Cardiac muscle cell (in vitro differentiated cells and primary cell): ENCODE measurements around the gene DENND4C. TPM values are rescaled to one million over a fixed set of nuclear protein-coding genes. Genes with fewer than 3 reads are reported as not detected.

ENCODE experiments used
- DNase-seq, 2 donors: peaks; one replicate each; pipeline versions ENCODE4 v3.0.0 to v3.0.0-alpha.2; 2010 to 2017; ENCODE audit warnings: low read depth in 1 of 2, low spot score in 1 of 2
- H3K27ac ChIP-seq: fragments of 200-600 bp; sonication (generic); 2 replicates; pipeline ENCODE4 v1.5.1; 2016
- H3K27me3 ChIP-seq: fragments of 200-600 bp; sonication (generic); 2 replicates; pipeline ENCODE4 v1.6.0; 2016; ENCODE audit warnings: control low read depth
- H3K36me3 ChIP-seq: fragments of 200-600 bp; sonication (generic); 2 replicates; pipeline ENCODE4 v1.5.1; 2016; ENCODE audit warnings: control low read depth
- H3K4me1 ChIP-seq: fragments of 200-600 bp; sonication (generic); 2 replicates; pipeline ENCODE4 v1.8.1; 2017; ENCODE audit warnings: low read depth, mild to moderate bottlenecking, mixed run types
- H3K4me3 ChIP-seq: fragments of 200-600 bp; sonication (generic); 2 replicates; pipeline ENCODE4 v1.5.1; 2016; ENCODE audit warnings: mild to moderate bottlenecking
- H3K9me3 ChIP-seq: fragments of 200-600 bp; sonication (generic); 2 replicates; pipeline ENCODE4 v1.5.1; 2017; ENCODE audit warnings: low read depth, mild to moderate bottlenecking, control low read depth
- polyA plus RNA-seq: library from polyadenylated mRNA; unstranded; fragments of >200 nt; fragmentation: Nextera tagmentation; extraction: Ambion mirVana; gene quantifications from 2 replicates; pipeline ENCODE4 v1.2.1, GENCODE V29; 2016
- total RNA-seq: library from RNA; depleted of rRNA; stranded (reverse); fragments of >200 nt; gene quantifications from 2 replicates; pipeline ENCODE4 v1.2.3, GENCODE V29; 2016
- TF ChIP-seq, protein P1 (sequence below): IDR thresholded peaks from 2 replicates; pipeline ENCODE4 v1.5.1; 2012; ENCODE audit warnings: low read depth, mild to moderate bottlenecking, low read length

DENND4C gene
- total RNA-seq (35.6 and 51.0 TPM in 2 replicates), polyA plus RNA-seq (19.3 and 21.8 TPM in 2 replicates)

DNA sequence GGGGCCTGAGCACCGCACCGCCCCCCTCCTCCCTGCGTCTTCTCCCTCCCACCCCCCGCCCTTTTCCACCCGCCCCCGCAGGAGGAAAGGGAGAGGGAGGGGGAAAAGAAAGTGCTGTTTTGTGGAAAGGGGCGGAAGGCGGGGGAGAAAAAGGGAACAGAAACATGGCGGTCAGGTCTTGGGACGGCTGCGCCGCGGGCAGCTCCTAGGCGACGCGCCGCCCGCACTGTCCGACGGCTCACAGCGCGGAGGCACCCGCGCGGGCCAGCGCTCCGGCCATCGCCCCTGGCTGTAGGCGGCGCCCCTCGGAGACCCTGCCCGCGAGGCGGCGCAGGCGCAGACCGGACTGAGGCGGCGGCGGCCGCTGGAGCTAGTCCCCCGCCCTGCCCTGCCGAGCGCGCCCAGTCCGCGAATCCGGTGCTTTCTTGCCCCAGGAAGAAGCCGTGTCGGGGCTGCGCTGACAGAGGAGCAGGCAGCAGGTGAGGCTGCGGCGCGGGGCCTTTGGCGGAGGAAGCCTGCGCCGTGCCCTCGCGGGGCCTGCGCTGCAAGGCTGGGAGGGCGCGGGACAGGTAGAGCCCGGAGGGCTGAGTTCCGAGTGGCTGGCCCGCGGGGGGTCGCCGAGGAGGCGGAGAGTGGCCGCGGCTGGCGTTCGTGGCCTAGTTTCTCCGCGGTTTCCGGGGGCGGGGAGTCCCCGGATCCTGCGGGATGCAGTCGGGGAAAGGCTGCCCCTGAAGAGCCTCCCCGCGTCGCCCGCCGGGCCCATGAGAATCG, at the start of gene DENND4C:
TSS of gene DENND4C (plus strand) at position 339 of the 771 bp plus-strand sequence. CDS start 45,482 bp downstream, outside the sequence.
- H3K4me3 ChIP-seq = peak within 1 kb of the TSS; percentile 75
- no peaks in the 10 kb centered on the region for H3K9me3 ChIP-seq
- H3K4me1 ChIP-seq = peaks cover 21% of the 10 kb centered on the region
- H3K27me3 ChIP-seq = no peaks in the 10 kb centered on the region
- peak within 1 kb of the TSS; percentile 94 for H3K27ac ChIP-seq
- TF ChIP-seq, protein P1, sequence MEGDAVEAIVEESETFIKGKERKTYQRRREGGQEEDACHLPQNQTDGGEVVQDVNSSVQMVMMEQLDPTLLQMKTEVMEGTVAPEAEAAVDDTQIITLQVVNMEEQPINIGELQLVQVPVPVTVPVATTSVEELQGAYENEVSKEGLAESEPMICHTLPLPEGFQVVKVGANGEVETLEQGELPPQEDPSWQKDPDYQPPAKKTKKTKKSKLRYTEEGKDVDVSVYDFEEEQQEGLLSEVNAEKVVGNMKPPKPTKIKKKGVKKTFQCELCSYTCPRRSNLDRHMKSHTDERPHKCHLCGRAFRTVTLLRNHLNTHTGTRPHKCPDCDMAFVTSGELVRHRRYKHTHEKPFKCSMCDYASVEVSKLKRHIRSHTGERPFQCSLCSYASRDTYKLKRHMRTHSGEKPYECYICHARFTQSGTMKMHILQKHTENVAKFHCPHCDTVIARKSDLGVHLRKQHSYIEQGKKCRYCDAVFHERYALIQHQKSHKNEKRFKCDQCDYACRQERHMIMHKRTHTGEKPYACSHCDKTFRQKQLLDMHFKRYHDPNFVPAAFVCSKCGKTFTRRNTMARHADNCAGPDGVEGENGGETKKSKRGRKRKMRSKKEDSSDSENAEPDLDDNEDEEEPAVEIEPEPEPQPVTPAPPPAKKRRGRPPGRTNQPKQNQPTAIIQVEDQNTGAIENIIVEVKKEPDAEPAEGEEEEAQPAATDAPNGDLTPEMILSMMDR = peak; percentile 4
- no peaks in the 10 kb centered on the region for H3K36me3 ChIP-seq
- DNase-seq = peak; percentile 90 to 96

DNA sequence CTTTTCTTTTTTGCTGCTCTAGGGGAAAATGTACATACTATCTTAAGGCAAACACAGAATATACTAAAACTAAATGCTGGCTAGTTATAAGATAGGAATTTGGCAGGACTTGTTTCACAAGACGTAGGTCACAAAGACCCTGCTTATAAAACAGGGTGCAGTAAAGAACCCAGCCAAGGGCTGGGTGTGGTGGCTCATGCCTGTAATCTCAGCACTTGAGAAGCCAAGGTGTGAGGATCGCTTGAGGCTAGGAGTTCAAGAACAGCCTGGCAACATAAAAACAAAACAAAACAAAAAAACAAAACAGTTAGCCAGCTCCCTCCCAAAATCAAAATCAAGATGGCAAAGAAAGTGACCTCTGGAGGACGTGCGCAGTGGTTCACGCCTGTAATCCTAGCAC, 49.5 kb upstream of the DENND4C start:
- Histone ChIP-seq H3K36me3 (no peaks in the 10 kb centered on the region), H3K4me3 (no peak overlapping the region), H3K4me1 (peaks cover 13% of the 10 kb centered on the region), H3K27ac (no peak overlapping the region), H3K27me3 (no peaks in the 10 kb centered on the region), H3K9me3 (no peaks in the 10 kb centered on the region)
- no peak for DNase-seq
- TF ChIP-seq, protein P1 = no peak

DNA sequence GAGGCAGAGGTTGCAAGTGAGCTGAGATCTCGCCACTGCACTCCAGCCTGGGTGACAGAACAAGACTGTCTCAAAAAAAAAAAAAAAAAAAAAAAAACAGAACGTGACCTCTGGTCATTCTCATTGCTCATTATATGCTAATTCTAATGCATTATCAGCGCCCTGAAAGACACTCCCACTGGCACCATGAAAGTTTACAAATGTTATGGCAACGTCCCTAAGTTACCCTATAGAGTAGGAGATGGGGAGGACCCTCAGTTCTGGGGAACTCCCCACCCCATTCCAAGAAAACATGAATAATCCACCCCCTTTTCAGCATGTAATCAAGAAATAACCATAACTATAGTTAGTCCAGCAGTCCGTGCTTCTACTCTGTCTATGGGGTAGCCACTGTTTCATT, 48.9 kb upstream of the DENND4C start:
- DNase-seq = no peak
- H3K4me3 ChIP-seq = no peak overlapping the region
- TF ChIP-seq, protein P1 = no peak
- peaks cover 13% of the 10 kb centered on the region for H3K4me1 ChIP-seq
- no peaks in the 10 kb centered on the region for H3K36me3 ChIP-seq
- no peaks in the 10 kb centered on the region for H3K27me3 ChIP-seq
- H3K27ac ChIP-seq = no peak overlapping the region
- no peaks in the 10 kb centered on the region for H3K9me3 ChIP-seq

DNA sequence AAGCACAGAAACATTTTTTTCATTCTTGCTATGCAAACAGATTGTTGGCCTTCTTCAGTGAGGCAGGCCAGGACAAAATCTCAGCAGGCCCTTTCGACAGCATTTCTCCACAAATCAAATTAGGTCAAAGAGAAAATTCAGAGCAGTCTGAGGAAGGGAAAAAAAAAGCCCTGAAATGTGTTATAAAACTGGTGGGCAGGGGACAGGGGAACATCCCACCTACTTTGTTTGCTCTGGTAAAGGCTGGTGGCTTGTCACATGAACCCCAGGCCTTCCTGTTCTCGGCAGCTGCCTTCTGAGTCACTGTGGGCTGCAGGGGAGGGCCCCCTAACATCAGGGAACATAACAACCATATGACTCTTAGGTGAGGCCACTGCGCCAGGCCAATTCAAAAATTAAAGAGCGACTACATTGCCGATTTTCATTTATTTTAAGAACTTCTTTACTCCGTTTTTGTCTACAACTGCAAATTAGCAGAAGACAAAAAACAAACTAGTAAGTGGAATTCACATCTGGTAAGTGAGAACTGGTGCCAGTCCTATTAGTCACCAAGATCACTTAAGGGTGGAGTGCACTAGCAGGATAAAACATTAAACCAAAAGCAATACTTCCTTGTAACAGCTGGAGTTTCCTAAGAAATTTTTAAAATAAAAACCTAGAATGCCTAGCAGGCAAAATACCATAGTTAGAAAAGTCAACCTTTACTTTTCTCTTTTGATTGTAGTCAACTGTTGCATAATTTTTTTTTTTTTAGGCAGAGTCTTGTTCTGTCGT, 46.2 kb upstream of the DENND4C start:
- no peaks in the 10 kb centered on the region for H3K9me3 ChIP-seq

DNA sequence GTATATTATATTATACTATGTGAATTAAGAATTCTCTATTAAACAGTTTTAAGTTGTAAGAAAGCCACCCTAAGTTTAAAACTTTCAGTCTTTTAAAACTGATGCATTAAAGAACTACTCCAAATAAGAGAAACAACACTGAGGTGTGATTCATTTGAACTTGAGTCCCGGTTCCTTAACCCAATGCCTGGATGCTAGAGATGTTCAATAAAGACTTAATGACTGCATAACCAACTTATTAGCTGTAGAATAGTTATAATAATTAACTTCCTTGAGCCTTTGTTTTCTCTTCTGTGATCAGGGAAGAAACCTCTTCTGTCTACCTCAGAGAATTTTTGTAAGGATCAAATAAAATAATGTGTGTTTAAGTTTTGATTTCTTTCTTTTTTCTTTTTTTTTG, 45.3 kb upstream of the DENND4C start:
- Histone ChIP-seq H3K36me3 (no peaks in the 10 kb centered on the region), H3K4me3 (no peak overlapping the region), H3K27me3 (no peaks in the 10 kb centered on the region), H3K27ac (no peak overlapping the region), H3K9me3 (no peaks in the 10 kb centered on the region), H3K4me1 (peaks cover 13% of the 10 kb centered on the region)
- TF ChIP-seq, protein P1 = no peak
- DNase-seq = no peak

More for the DNA sequence above, 46.2 kb upstream of the DENND4C start:
- H3K27me3 ChIP-seq = no peaks in the 10 kb centered on the region
- H3K36me3 ChIP-seq = no peaks in the 10 kb centered on the region
- H3K4me3 ChIP-seq = no peak overlapping the region
- DNase-seq = peak in 1 of 2 donors; percentile 84
- peaks cover 13% of the 10 kb centered on the region for H3K4me1 ChIP-seq
- H3K27ac ChIP-seq = peak overlapping the region; percentile 91
- TF ChIP-seq, protein P1 = no peak
